ENCODE data around the gene ZCCHC2. TPM values are rescaled to one million over a fixed set of nuclear protein-coding genes. Genes with fewer than 3 reads are reported as not detected.

Gene ZCCHC2
- polyA plus RNA-seq, 1 donor (not counting 4 experiments of a cell fraction or from before 2014, with no cell fraction given) = 12.9 TPM

- H2AFZ ChIP-seq (ENCODE audit: control insufficient read depth, low read length) = no peak overlapping the region
- H3K36me3 ChIP-seq (ENCODE audit: control insufficient read depth in 2 of 2, extremely low read depth in 1 of 2, insufficient read depth in 2 of 2, low read length in 2 of 2) = no peaks in the 10 kb centered on the region
- peaks cover 18% of the 10 kb centered on the region for H3K4me1 ChIP-seq (ENCODE audit: control insufficient read depth, extremely low read depth, insufficient read depth, low read length)
- H3K79me2 ChIP-seq (ENCODE audit: control insufficient read depth, insufficient read depth, low read length) = no peaks in the 10 kb centered on the region
- H3K4me2 ChIP-seq (ENCODE audit: control insufficient read depth, extremely low read depth, insufficient read depth, low read depth, low read length) = peak overlapping the region; percentile 70
- dilution Hi-C loops (cut with MboI; ENCODE audit: extremely low pct_ligation_motif_present, low sequenced_read_pairs) = no loop called here
- peak overlapping the region; percentile 74 for H3K9ac ChIP-seq (ENCODE audit: control insufficient read depth, extremely low read depth, insufficient read depth, low read length)
- peak overlapping the region; percentile 96 for H3K27ac ChIP-seq (ENCODE audit: control insufficient read depth, insufficient read depth, low read length)
- H3K9me3 ChIP-seq (ENCODE audit: control insufficient read depth, low read depth, low read length) = no peaks in the 10 kb centered on the region
- TF ChIP-seq CTCF (optimal IDR thresholded peaks at IDR 0.05 in 1 of 3, IDR thresholded peaks at IDR 0.05 in 1 of 3, conservative IDR thresholded peaks at IDR 0.05 in 1 of 3; ENCODE audit: extremely low read depth in 1 of 3, insufficient read depth in 2 of 3, low read length in 3 of 3) (no peak), EZH2 (IDR thresholded peaks at IDR 0.05; ENCODE audit: low read length) (no peak)
- H3K4me3 ChIP-seq (ENCODE audit: control insufficient read depth in 2 of 3, extremely low read depth in 1 of 3, insufficient read depth in 2 of 3, low read depth in 1 of 3, low read length in 3 of 3) = peak overlapping the region in 2 of 3 experiments; percentile 44 to 51
- no peaks in the 10 kb centered on the region for H3K27me3 ChIP-seq (ENCODE audit: control insufficient read depth, extremely low read depth, insufficient read depth, low read length)
- FAIRE-seq (peak; percentile 98), DNase-seq (ENCODE audit: low read depth, low spot score) (peak; percentile 80)
- H4K20me1 ChIP-seq (ENCODE audit: control insufficient read depth, extremely low read depth, insufficient read depth, low read length) = no peaks in the 10 kb centered on the region
- H3K9me1 ChIP-seq (ENCODE audit: control insufficient read depth, extremely low read depth, insufficient read depth, low read length) = no peaks in the 10 kb centered on the region
Measured at GRCh38 chr18:62485684-62486083, 37.1 kb upstream of the ZCCHC2 start.

- H2AFZ ChIP-seq (ENCODE audit: control insufficient read depth, low read length) = no peak overlapping the region
- H3K9me3 ChIP-seq (ENCODE audit: control insufficient read depth, low read depth, low read length) = no peaks in the 10 kb centered on the region
- peak; percentile 98 for FAIRE-seq
- H3K4me2 ChIP-seq (ENCODE audit: control insufficient read depth, extremely low read depth, insufficient read depth, low read depth, low read length) = peak overlapping the region; percentile 70
- peak overlapping the region; percentile 96 for H3K27ac ChIP-seq (ENCODE audit: control insufficient read depth, insufficient read depth, low read length)
- peak overlapping the region in 2 of 3 experiments; percentile 44 to 51 for H3K4me3 ChIP-seq (ENCODE audit: control insufficient read depth in 2 of 3, extremely low read depth in 1 of 3, insufficient read depth in 2 of 3, low read depth in 1 of 3, low read length in 3 of 3)
- dilution Hi-C loops (cut with MboI; ENCODE audit: extremely low pct_ligation_motif_present, low sequenced_read_pairs) = no loop called here
- TF ChIP-seq EZH2 (IDR thresholded peaks at IDR 0.05; ENCODE audit: low read length) = no peak
- no peak for TF ChIP-seq CTCF (optimal IDR thresholded peaks at IDR 0.05 in 1 of 3, IDR thresholded peaks at IDR 0.05 in 1 of 3, conservative IDR thresholded peaks at IDR 0.05 in 1 of 3; ENCODE audit: extremely low read depth in 1 of 3, insufficient read depth in 2 of 3, low read length in 3 of 3)
- DNase-seq (ENCODE audit: low read depth, low spot score) = peak; percentile 84
- peaks cover 18% of the 10 kb centered on the region for H3K4me1 ChIP-seq (ENCODE audit: control insufficient read depth, extremely low read depth, insufficient read depth, low read length)
- H3K36me3 ChIP-seq (ENCODE audit: control insufficient read depth in 2 of 2, extremely low read depth in 1 of 2, insufficient read depth in 2 of 2, low read length in 2 of 2) = no peaks in the 10 kb centered on the region
- no peaks in the 10 kb centered on the region for H3K9me1 ChIP-seq (ENCODE audit: control insufficient read depth, extremely low read depth, insufficient read depth, low read length)
- no peaks in the 10 kb centered on the region for H4K20me1 ChIP-seq (ENCODE audit: control insufficient read depth, extremely low read depth, insufficient read depth, low read length)
- no peaks in the 10 kb centered on the region for H3K79me2 ChIP-seq (ENCODE audit: control insufficient read depth, insufficient read depth, low read length)
- H3K27me3 ChIP-seq (ENCODE audit: control insufficient read depth, extremely low read depth, insufficient read depth, low read length) = no peaks in the 10 kb centered on the region
- H3K9ac ChIP-seq (ENCODE audit: control insufficient read depth, extremely low read depth, insufficient read depth, low read length) = peak overlapping the region; percentile 74
Measured at GRCh38 chr18:62486290-62486964, 36.4 kb upstream of the ZCCHC2 start.
